ENCODE results near the gene TUBGCP3.
"Not testable (repeated sequence)": the region's sequence is repeated elsewhere in the genome, so short reads cannot be mapped to it uniquely, and the experiment has no call there.

Gene TUBGCP3

DNA sequence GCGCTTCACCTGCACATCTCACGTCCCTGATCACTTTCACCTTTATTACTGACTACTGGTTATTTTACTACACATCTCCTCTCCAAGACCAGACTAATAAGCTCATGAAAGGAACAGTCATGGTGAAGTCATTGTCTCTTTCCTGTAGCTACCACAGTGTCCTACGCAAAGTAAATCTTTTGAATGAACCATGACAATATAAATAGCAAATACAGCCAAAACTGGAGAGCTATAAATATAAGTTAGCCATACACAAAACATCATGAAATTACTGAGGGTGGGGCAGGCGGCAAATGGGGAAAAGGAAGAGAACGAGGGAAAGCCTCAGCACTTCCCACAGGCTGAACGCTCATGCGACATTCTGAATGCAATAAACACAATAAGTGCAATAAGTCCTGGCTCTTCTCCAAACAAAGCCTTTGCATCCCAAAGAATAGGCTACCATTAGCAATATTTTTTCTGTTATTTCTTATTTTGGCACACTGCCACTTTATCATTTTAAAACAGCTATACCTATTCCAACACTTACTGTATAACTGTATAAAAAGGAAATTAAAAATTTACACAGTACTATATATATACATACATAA is 62.5 kb downstream of the TUBGCP3 start:
- DNase-seq, result no peak

DNA sequence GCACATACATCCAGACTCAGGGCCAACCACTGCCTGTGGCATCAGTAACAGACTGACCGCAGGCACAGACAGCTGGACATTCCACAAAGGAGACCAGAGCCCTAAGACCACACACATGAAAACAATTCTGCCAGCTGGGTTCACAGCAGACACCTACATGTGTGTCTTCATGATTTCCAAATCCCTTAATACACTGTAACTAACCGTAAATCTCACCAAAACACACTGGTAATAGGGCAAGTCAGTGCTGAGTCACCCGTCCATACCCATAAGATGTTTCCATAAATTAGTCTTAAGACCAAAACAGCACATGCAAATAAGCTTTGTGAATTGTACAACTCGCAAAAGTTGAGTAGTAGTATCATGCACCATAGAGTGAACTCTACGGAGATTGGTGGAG is 65.4 kb downstream of the TUBGCP3 start:
- DNase-seq, result no peak

DNA sequence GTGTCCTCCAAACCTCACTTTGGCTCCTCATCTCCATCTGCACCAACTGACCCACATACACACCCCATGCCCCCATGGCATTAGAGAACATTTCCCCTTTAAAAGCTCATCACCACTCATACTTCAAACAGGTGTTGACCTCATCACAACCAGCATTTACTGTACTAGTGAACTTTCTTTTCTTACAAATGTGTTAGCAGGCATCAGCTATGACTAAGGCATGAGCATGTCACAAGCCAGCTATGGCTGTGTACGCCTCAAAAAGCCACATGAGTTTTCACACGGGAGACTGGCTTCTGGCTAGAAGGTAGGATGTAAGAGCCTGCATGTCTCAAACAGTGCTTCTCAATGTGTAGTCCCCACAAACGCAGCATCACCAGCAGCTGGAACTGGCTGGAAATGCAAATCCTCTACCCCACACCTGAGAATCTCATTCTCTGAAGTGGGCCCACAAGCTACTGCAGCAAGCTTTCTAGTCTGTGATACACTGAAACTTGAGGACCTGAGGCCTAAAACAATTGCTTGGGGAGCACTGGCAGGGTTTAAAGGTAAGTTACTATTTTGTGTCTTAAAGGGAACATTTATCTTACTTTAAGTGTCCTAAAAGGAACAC is 66.8 kb downstream of the TUBGCP3 start:
- DNase-seq, result no peak

DNA sequence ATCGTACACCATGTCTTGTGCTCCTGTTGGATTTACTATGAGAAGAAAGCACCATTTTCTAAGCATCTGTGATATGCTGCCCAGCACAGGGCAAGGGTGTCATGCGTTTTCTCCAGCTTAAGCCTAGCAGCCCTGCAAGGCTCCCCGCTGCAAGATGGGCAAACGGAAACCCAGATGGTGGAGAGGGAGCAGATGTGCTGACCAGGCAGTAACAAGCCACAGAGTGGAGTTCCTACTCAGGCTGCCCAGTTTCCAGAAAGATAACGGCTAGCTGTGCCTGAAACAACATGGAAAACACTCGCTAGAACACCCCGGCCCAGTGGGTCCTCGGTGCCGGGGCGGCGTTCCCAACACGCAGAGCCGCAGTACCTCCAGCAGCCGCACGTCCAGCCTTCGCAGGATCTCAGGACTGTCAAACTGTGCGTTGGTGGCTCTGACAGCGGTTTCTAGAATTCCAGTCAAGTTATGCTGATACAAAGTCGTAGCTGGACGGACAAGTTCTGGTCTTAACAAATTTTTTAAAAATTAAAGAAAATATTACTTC is 68.4 kb downstream of the TUBGCP3 start:
- no peak for DNase-seq

DNA sequence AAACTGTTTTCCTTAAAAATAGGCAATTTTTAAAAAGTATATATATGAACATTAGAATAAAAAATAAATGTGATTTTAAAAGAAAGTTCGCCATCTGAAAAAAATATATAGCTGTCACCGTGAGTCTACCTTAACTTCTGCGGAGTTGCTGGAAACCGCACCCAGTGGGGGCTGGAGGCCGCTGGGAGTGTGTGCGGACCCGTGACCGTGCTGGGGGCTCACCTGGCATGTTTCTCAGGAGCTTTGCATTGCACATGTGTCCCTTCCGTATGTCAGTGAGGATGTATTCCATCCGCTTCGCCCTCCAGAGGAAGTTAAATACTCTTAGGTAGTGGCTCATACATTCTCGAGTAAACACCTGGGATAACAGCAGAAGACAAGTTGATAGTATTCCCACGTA is 71.7 kb downstream of the TUBGCP3 start:
- no peak for DNase-seq

DNA sequence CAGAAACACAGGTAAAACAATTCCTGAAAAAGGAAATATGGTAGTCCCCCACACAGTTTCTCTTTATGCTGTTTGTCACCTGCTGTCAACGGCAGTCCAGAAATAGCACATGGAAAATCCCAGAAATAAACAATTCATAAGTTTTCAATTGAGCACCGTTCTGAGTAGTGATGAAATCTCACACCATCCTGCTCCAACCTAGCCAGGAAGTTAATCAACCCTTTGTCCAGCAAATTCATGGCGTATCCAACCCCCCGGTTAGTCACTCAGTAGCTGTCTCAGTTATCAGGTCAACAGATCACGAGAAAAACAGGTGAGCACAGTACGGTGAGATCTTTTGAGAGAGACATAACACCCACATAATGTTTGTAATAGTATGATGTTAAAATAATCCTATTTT is 74.2 kb downstream of the TUBGCP3 start:
- DNase-seq, result no peak

DNA sequence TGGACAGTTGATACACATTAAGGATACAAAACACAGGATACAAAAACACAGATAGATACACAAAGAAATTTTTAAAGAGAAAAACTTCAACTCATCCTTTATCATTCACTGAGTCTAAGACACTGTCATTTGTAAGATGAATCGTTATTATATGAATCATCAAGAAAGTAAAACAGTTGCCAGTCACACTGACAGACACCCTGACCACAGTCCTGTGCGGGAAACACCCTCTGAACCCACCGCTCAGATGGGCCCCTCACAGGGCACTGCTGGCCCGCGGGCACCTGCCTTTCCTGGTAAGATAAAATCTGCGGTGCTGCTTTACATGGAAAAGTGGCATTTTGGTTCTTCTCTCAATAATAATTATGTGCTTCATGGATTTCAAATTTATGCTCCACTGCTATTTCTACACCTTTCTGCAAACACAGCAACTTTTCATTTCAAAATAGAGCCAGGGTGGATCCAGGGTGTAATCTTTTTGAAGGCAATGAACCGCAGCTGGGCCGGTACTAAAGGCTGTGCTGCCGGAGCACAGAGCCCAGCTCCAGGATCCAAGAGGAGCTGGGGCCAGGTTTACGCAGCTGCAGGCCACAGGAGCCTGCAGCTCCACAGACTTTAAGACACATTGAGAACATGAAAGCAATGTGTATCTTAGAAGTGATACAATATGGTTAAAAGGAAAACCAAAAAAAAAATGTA is 76.8 kb downstream of the TUBGCP3 start:
- no peak for DNase-seq

DNA sequence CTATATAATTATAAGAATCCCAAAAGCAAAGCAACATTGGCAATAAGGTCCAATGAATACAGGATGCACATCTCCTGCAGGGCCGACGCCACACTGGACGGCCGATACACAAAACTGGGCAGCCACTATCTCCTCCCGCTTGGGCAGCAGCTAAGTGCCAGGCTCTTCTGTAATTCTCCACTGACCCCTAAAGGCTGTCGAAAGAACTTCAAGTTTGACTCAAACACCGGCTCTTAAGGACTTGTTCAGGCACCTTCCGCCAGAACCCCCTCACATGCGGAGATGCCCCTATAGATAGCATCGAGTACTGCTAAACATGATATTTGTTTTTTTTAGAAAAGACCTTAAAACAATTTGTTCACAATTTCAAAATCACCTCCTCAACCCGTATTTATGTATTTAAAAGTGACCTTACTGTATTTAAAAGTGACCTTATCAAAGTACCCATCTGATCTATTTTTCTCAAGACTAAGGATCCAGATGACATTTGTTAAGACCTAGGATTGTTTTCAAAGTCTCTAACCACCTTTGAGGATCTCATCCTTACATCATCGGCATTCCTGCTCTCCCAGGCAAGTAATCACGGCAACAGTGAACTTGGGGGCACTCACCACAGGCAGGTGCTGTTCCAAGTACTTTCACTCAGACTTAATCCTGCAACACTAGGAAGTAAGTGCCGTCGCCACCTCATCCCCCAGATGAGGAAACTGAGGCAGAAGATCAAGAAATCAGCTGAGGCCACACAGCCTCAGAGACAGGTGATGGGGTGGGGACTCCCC is 77.8 kb downstream of the TUBGCP3 start:
- no peak for DNase-seq

DNA sequence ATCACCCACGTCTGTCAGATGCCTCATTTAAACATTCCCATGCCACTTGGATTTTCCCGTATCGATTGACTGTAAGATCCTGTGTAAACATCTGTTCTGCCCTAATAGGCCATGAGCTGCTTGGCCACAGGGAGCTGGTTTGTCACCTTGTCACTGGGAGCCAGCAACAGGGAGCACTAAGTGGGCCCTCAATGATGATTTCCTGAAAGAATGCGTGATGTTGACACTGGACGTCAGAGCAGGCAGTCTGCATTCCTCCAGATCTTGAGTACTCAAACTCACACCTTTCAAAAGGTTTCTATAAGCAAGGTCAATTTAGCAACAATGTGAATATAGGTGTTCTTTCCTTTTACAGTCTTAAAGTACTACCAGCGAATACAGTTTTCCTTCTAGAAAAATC is 78.8 kb downstream of the TUBGCP3 start:
- no peak for DNase-seq

DNA sequence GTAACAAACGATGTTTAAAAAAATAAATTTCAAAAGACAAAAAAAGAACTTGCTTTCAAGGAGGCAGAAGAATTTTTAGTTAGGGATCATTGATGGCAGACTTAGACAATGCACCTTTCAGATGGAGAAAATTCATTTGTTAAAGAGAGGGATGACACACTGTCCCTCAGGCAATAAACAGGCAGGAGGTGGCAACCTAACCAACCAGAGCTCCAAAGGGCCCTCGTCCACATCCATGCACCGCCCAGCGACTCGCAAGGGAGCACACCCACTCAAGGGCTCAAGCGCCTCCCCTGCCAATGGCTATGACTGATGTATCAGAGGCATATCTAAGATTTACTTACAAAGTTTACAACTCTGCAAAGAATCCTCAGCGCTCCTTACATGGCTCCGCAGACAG is 81.9 kb downstream of the TUBGCP3 start:
- no peak for DNase-seq

DNA sequence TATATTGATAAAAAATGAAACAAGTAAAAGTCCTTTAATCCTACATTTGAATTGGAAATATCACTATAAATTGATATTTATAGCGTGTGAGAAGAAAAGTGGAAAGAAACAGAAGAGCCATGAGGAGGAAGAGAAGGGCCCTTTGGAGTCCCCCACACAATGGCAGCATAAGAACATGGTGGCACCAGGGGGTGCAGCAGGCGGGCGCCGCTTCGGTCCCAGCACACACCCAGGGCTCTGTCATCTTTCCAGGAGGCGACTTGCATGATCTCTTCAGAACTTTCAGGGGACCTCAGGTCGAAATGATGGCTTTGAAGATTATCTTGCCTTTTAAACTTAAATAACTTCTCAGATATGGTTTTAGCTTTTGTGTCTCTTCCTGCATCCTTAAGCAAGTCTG is 91.8 kb downstream of the TUBGCP3 start:
- no peak for DNase-seq

DNA sequence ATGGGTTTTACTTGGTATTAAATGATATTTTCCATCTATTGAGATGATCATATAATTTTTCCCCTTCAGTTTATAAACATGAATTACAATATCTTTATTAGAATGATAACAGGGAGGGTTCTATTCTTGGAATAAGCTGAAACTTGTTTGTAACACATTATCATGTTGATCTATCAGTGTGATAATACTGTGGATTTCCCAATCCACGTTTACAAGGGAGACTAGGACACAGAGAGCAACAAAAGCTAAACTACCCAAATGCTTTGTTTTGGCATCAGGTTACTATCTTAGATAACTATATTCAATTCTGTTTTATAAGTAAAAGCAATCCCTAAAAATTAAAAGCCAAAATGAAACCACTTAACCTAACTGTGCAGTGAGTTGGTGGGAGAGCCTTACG is 92.5 kb downstream of the TUBGCP3 start:
- DNase-seq, result no peak

DNA sequence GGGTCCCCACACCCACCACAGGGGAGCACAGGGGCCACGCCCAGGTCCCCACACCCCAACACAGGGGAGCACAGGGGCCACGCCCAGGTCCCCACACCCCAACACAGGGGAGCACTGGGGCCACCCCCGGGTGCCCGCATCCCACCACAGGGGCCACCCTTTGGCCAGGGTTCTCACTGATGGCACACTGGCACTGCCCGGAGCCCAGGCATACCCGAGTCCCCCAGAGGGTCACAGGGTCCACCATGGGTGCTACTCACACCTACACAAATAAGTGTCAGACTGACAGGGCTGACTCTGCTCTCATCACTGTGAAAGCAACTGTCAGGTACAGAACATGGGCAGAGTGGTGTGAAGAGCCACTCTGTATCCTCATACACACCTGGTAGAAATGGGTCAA is 98.8 kb downstream of the TUBGCP3 start:
- DNase-seq, result no peak

DNA sequence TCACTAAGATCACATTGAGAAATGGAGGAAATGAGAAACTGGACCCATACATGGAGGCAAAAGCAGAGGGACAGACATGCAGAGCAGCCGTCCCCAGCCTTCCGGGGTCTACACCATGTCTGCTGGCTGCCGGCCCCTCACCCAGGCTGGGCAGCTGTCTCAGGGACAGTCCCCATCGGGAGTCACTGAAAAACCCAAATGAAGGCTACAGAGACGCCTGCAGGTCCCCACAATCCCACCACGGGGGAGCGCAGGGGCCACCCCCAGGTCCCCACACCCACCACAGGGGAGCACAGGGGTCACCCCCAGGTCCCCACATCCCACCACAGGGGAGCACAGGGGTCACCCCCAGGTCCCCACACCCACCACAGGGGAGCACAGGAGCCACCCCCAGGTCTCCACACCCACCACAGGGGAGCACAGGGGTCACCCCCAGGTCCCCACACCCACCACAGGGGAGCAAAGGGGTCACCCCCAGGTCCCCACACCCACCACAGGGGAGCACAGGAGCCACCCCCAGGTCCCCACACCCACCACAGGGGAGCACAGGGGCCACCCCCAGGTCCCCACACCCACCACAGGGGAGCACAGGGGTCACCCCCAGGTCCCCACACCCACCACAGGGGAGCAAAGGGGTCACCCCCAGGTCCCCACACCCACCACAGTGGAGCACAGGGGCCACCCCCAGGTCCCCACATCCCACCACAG is 99.5 kb downstream of the TUBGCP3 start:
- DNase-seq, result not testable (repeated sequence)

DNA sequence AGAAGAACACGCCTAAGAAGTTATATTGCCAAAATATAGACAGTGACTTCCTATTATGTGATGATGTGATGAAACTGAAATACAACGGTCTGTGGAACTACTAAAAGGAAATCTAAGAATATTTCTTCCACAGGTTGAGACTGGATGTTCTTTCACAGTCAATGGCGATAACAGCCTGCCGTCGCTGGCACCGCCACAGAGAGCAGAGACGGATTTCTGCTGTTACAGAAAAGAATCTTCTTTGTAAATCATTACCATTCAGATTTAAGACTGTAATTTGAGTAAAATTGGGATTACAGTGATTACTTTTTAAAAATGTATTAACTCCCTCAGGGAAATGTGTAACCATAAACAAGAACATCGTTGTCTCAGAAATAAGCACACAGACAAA is 100.8 kb downstream of the TUBGCP3 start:
- no peak for DNase-seq

DNA sequence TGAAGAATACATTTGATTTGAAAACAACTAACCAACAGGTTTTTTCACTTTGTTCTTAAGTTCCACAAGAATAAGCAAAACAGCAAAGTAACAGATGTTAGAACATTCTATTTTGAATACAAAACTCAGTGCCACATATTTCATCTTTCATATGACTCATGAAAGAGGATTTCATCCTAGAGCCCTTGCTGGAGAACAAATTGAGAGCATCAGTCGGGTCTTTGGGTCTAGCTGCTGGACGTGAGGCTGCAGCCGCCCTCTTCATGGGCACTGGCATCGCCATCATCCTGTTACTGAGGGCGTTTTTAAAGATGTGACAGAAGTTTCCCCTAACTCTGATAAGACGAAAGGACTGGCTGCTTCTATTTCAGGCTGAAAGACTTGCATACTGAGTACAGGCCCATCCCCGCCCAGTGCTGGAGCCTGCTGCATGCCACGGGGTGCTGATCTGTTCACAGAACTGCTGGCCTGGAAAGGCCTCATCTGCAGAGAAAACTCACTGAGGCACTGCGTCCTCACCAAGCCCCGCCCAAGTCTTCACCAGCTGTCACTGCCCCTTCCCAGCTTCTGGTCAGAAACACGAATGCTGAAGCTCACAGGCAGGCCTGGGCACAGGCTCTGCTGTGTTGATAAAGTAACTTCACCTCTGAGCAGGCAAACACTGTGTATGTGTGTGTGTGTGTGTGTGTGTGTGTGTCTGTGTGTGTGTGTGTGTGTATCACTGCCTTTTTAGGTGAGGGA is 101.4 kb downstream of the TUBGCP3 start:
- no peak for DNase-seq

DNA sequence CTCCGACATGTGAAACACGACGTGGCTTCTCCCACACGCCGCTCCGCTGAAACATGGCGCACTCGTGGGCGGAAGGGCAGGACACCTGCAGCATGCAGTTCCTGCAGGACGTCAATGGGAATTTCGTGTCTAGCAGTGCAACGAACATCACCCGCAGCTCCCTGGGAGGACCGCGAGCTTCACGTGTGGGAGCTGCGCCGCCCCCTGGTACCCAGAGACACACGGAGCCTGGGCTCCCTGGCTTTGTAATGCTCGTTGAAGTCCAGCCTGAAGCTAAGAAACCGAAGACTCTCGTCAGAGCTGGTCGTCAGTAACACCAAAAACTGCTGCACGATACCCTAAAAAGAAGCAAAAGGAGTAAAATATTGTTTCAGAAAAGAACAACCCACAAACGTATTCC is 102.1 kb downstream of the TUBGCP3 start:
- DNase-seq, result not testable (repeated sequence)

DNA sequence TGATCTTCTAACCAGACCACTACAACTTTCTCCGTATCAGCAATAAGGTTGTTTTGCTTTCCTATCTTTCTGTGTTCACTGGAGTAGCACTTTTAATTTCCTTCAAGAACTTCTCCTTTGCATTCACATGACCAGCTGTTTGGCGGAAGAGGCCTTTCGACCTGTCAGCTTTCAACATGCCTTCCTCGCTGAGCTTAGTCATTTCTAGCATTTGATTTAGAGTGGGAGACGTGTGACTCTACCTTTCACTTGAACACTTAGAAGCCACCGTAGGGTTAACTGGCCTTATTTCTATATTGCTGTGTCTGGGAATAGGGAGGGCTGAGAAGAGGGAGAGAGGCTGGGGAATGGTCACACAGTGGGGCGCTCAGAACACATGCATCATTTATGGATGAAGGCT is 104.7 kb downstream of the TUBGCP3 start:
- DNase-seq, result no peak

DNA sequence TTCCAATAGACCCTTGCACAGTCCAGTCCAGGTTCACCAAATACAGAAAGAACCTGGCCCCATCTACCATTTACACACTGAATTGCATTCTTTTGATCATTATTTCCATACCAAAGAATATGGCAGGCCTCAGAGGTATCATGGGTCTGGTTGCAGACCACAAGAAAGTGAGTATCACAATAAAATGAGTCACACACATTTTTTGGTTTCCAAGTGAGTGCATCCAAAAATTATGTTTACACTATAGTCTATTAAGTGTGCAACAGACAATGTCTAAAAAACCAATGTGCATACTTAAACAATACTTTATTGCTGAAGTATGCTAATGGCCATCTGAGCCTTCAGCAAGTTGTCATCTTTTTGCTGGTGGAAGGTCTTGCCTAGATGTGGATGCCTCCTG is 106.5 kb downstream of the TUBGCP3 start:
- no peak for DNase-seq

DNA sequence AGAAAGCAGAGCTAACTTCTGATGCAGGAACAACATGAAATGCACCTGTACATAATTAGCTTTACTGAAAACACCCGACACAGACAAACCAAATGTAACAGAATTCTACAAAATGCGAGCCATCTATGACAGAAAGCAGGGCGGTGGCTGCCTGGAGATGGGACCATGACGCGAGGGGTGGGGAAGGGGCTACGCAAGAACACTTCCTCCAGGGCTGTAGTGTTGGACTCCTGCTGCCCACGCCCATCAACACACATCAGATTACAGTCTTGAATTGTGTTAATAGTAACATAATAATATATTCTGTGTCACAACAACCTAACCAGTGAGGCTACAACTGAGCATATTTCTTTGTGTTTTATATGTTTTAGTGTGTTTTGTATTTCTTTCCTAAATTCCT is 108.6 kb downstream of the TUBGCP3 start:
- no peak for DNase-seq

DNA sequence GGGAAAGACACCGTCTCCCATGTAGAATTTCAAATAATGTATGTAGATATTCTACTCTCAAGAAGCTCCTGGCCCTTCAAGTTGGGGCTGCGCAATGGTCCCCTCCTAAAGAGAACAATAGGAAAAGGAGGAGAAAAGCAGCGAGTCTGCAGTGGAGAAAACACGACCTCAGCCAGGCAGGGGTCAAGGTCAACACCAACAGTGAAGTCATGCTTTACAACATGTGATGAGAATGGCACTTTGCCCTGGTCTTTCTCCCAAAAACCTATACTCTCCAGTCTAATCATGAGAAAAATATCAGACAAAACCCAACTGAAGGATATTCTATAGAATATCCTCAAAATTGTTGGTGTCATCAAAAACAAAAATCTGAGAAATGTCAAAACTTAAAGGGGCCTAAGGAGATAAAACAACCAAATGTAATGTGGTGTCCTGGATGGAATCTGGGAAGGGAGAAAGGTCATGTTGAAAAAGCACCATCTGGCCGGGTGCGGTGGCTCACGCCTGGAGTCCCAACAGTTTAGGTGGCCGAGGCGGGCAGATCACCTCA is 110.8 kb downstream of the TUBGCP3 start:
- DNase-seq, result no peak

DNA sequence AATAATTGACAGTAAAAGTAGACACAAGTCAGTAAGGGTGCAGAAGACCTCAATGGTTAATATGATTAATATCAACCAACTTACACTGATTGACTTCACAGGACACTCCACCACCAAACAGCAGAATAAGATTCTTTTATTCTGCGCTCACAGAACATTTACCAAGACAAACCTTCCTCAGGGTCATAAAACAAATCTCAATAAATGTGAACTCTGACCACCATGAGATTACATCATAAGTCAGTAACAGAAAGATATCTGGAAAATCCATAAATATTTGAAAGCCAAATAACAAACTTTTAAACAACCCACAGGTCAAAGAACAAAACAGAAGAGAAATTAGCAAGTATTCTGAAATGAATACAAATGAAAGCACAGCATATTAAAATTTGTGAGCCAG is 112.1 kb downstream of the TUBGCP3 start:
- DNase-seq, result no peak
